ENCODE data around the gene C11orf42.
A peak's percentile ranks its signal among the peaks of the same experiment; 100 is the strongest.

- TF ChIP-seq, protein P1, sequence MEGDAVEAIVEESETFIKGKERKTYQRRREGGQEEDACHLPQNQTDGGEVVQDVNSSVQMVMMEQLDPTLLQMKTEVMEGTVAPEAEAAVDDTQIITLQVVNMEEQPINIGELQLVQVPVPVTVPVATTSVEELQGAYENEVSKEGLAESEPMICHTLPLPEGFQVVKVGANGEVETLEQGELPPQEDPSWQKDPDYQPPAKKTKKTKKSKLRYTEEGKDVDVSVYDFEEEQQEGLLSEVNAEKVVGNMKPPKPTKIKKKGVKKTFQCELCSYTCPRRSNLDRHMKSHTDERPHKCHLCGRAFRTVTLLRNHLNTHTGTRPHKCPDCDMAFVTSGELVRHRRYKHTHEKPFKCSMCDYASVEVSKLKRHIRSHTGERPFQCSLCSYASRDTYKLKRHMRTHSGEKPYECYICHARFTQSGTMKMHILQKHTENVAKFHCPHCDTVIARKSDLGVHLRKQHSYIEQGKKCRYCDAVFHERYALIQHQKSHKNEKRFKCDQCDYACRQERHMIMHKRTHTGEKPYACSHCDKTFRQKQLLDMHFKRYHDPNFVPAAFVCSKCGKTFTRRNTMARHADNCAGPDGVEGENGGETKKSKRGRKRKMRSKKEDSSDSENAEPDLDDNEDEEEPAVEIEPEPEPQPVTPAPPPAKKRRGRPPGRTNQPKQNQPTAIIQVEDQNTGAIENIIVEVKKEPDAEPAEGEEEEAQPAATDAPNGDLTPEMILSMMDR (IDR thresholded peaks at IDR 0.05; ENCODE audit: extremely low read depth in 1 of 2, insufficient read depth in 1 of 2, low read depth in 1 of 2, low read length in 2 of 2) = no peak
- TF ChIP-seq, protein P2, sequence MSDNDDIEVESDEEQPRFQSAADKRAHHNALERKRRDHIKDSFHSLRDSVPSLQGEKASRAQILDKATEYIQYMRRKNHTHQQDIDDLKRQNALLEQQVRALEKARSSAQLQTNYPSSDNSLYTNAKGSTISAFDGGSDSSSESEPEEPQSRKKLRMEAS (IDR thresholded peaks at IDR 0.05; ENCODE audit: insufficient read depth, insufficient read length) = no peak
- TF ChIP-seq EZH2 (IDR thresholded peaks at IDR 0.05; ENCODE audit: borderline replicate concordance, low read depth, low read length, severe bottlenecking) (no peak), POLR2A (IDR thresholded peaks at IDR 0.05; ENCODE audit: low read depth, low read length) (no peak), GATA2 (IDR thresholded peaks at IDR 0.05; ENCODE audit: insufficient read depth, insufficient read length, low read depth, low read length) (peak; percentile 52), MYC (IDR thresholded peaks at IDR 0.05; ENCODE audit: low read depth, low read length) (no peak), POLR2AphosphoS5 (IDR thresholded peaks at IDR 0.05; ENCODE audit: insufficient read depth, low read depth, low read length) (peak; percentile 49), FOS (IDR thresholded peaks at IDR 0.05; ENCODE audit: borderline replicate concordance, insufficient read depth, low read length) (peak; percentile 90)
Observed at GRCh38 chr11:6219359-6219758, 14.0 kb downstream of the C11orf42 start.

Measured in endothelial cell of umbilical vein (primary cell).